WTC11 (cell line): Measurements from ENCODE around the gene ZNHIT3. TPM values are rescaled to one million over a fixed set of nuclear protein-coding genes. Genes with fewer than 3 reads are reported as not detected.
A peak's percentile ranks its signal among the peaks of the same experiment; 100 is the strongest.
"Not testable (repeated sequence)": the region's sequence is repeated elsewhere in the genome, so short reads cannot be mapped to it uniquely, and the experiment has no call there.

Experiments
- ATAC-seq: fragments of 200-7000 bp; cut with Tn5 transposase; 2 replicates; pipeline ENCODE4 v1.10.0; 2021; ENCODE audit warnings: mild to moderate bottlenecking, moderate library complexity
- CTCF ChIA-PET: fragments of 300-600 bp; sonication (Branson Sonifier 250); formaldehyde crosslinking; loops from one replicate; lab custom pipeline; 2021; ENCODE audit warnings: antibody characterized with exemption; lab: Charles Lee
- POLR2A ChIA-PET: fragments of 350-600 bp; sonication (Branson Sonifier 250); formaldehyde crosslinking; loops from one replicate; lab custom pipeline; 2021; ENCODE audit warnings: antibody characterized with exemption; lab: Charles Lee
- DNase-seq: peaks from one replicate; pipeline ENCODE4 v3.0.0; 2021; ENCODE audit warnings: low spot score
- H3K27ac Mint-ChIP-seq: 2 replicates; pipeline ENCODE4 v1.8.0; 2021; ENCODE audit warnings: mixed read lengths
- H3K27me3 Mint-ChIP-seq: 2 replicates; pipeline ENCODE4 v1.8.0; 2021; ENCODE audit warnings: low read depth, mild to moderate bottlenecking, moderate library complexity, mixed read lengths
- H3K36me3 Mint-ChIP-seq: 2 replicates; pipeline ENCODE4 v1.8.0; 2021; ENCODE audit warnings: mixed read lengths
- H3K4me1 Mint-ChIP-seq: 2 replicates; pipeline ENCODE4 v1.8.0; 2022; ENCODE audit warnings: mixed read lengths
- H3K4me3 Mint-ChIP-seq: 2 replicates; pipeline ENCODE4 v1.8.0; 2021; ENCODE audit warnings: mild to moderate bottlenecking, moderate library complexity, mixed read lengths
- H3K9me3 Mint-ChIP-seq: 2 replicates; pipeline ENCODE4 v1.8.0; 2021; ENCODE audit warnings: mixed read lengths
- FOXP1 ChIP-seq: sonication (generic); formaldehyde crosslinking; IDR thresholded peaks from 2 replicates; pipeline ENCODE4 v1.8.0; 2022; ENCODE audit warnings: missing genetic modification reagents, mild to moderate bottlenecking, moderate library complexity, borderline replicate concordance
- NFATC4 ChIP-seq: fragments of 250-450 bp; sonication (Bioruptor Pico); IDR thresholded peaks from 2 replicates; pipeline ENCODE4 v1.9.0; 2021; ENCODE audit warnings: mild to moderate bottlenecking
- NFYB ChIP-seq: sonication (generic); formaldehyde crosslinking; conservative IDR thresholded peaks from 2 replicates; pipeline ENCODE4 v1.8.0; 2022; ENCODE audit warnings: low read depth, missing genetic modification reagents
- NR3C1 ChIP-seq: sonication (generic); formaldehyde crosslinking; conservative IDR thresholded peaks from 2 replicates; pipeline ENCODE4 v1.8.1; 2023; ENCODE audit warnings: low read depth, mild to moderate bottlenecking, missing genetic modification reagents
- TEAD1 ChIP-seq: sonication (generic); formaldehyde crosslinking; IDR thresholded peaks from 2 replicates; pipeline ENCODE4 v1.8.0; 2022; ENCODE audit warnings: mild to moderate bottlenecking, missing genetic modification reagents
- TP53 ChIP-seq: sonication (generic); formaldehyde crosslinking; IDR thresholded peaks from 2 replicates; pipeline ENCODE4 v1.8.1; 2023; ENCODE audit warnings: mild to moderate bottlenecking, missing genetic modification reagents
- ZNF138 ChIP-seq: sonication (generic); formaldehyde crosslinking; conservative IDR thresholded peaks from 2 replicates; pipeline ENCODE4 v1.8.1; 2022; ENCODE audit warnings: mild to moderate bottlenecking, moderate library complexity, missing genetic modification reagents
- ZNF317 ChIP-seq: sonication (generic); formaldehyde crosslinking; IDR thresholded peaks from 2 replicates; pipeline ENCODE4 v1.8.1; 2023; ENCODE audit warnings: low read depth, mild to moderate bottlenecking, moderate library complexity, missing genetic modification reagents, borderline replicate concordance
- total RNA-seq: library from RNA; stranded (reverse); gene quantifications from 3 replicates; pipeline ENCODE4 v1.2.3, GENCODE V29; 2021
- TF ChIP-seq, protein P1 (sequence below): sonication (generic); formaldehyde crosslinking; IDR thresholded peaks from 2 replicates; pipeline ENCODE4 v1.8.1; 2023; ENCODE audit warnings: mild to moderate bottlenecking, moderate library complexity, missing genetic modification reagents
- TF ChIP-seq, protein P2 (sequence below): fragments of 250-450 bp; sonication (Bioruptor Pico); IDR thresholded peaks from 2 replicates; pipeline ENCODE4 v1.9.0; 2021; ENCODE audit warnings: moderate library complexity, mild to moderate bottlenecking, inconsistent platforms, borderline replicate concordance
- TF ChIP-seq, protein P3 (sequence below): sonication (generic); formaldehyde crosslinking; IDR thresholded peaks from 2 replicates; pipeline ENCODE4 v1.8.0; 2023; ENCODE audit warnings: missing genetic modification reagents, mild to moderate bottlenecking, borderline replicate concordance
- TF ChIP-seq, protein P4 (sequence below): sonication (generic); formaldehyde crosslinking; IDR thresholded peaks from 2 replicates; pipeline ENCODE4 v1.8.1; 2023; ENCODE audit warnings: mild to moderate bottlenecking, missing genetic modification reagents
- TF ChIP-seq, protein P5 (sequence below): fragments of 250-450 bp; sonication (Bioruptor Pico); IDR thresholded peaks from 2 replicates; pipeline ENCODE4 v1.9.0; 2021; ENCODE audit warnings: mild to moderate bottlenecking
- TF ChIP-seq, protein P6 (sequence below): sonication (generic); formaldehyde crosslinking; IDR thresholded peaks from 2 replicates; pipeline ENCODE4 v1.8.1; 2023; ENCODE audit warnings: mild to moderate bottlenecking, missing genetic modification reagents
- TF ChIP-seq, protein P7 (sequence below): sonication (generic); formaldehyde crosslinking; IDR thresholded peaks from 2 replicates; pipeline ENCODE4 v1.8.0; 2022; ENCODE audit warnings: mild to moderate bottlenecking, missing genetic modification reagents

The ZNHIT3 gene
- total RNA-seq, 1 experiment from 2014 or later, result 47.0 TPM

DNA sequence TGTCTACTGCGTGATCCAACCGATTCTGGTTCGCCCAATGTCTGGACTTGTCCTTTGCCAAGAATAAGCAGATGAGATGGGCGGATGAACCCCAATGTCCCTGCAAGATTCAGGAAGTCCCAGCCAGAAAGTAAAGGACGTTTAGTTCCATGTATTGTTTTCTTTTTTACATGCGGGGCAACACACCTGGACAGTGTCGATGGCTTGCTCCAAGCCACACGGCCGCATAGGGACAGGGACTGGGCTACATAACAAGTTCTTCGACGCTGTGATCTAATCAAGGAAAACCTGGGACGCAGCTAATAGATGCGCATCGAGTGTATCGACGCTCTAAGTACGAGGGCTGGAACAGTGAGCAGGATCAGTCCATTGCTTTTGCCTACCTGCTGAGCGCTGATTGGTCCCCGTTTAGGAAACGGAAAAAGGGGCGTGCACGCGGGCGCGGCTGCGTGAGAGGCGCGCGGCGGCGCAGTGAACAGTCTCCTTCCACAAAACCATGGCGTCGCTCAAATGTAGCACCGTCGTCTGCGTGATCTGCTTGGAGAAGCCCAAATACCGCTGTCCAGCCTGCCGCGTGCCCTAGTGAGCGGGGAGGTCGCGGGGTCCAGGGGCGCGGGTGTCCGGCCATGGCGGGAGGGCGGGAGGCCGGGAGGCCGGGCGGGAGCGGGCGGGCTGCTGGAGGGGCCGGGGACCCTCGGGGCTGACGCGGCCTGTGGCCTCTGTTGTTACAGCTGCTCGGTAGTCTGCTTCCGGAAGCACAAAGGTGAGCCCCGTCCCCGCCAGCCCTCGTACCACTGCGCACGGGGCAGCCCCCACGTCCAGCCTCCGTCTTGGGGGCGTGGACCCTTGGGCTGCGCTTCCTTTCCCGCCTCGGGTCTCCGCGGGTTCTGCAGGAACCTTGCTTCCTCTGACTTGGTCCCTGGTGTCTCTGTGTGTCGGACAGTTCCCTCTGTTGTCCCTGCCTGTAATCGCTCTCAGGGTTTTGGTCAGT lies at the start of gene ZNHIT3 (continued):
- no peak for TF ChIP-seq NR3C1
- TF ChIP-seq, protein P1, sequence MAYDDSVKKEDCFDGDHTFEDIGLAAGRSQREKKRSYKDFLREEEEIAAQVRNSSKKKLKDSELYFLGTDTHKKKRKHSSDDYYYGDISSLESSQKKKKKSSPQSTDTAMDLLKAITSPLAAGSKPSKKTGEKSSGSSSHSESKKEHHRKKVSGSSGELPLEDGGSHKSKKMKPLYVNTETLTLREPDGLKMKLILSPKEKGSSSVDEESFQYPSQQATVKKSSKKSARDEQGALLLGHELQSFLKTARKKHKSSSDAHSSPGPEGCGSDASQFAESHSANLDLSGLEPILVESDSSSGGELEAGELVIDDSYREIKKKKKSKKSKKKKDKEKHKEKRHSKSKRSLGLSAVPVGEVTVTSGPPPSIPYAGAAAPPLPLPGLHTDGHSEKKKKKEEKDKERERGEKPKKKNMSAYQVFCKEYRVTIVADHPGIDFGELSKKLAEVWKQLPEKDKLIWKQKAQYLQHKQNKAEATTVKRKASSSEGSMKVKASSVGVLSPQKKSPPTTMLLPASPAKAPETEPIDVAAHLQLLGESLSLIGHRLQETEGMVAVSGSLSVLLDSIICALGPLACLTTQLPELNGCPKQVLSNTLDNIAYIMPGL, result peak; percentile 83; the same call in 1 of the 2 replicates
- TF ChIP-seq, protein P2, sequence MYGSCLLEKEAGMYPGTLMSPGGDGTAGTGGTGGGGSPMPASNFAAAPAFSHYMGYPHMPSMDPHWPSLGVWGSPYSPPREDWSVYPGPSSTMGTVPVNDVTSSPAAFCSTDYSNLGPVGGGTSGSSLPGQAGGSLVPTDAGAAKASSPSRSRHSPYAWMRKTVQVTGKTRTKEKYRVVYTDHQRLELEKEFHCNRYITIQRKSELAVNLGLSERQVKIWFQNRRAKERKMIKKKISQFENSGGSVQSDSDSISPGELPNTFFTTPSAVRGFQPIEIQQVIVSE (CRISPR knock-in tag), result no peak
- TF ChIP-seq, protein P3, sequence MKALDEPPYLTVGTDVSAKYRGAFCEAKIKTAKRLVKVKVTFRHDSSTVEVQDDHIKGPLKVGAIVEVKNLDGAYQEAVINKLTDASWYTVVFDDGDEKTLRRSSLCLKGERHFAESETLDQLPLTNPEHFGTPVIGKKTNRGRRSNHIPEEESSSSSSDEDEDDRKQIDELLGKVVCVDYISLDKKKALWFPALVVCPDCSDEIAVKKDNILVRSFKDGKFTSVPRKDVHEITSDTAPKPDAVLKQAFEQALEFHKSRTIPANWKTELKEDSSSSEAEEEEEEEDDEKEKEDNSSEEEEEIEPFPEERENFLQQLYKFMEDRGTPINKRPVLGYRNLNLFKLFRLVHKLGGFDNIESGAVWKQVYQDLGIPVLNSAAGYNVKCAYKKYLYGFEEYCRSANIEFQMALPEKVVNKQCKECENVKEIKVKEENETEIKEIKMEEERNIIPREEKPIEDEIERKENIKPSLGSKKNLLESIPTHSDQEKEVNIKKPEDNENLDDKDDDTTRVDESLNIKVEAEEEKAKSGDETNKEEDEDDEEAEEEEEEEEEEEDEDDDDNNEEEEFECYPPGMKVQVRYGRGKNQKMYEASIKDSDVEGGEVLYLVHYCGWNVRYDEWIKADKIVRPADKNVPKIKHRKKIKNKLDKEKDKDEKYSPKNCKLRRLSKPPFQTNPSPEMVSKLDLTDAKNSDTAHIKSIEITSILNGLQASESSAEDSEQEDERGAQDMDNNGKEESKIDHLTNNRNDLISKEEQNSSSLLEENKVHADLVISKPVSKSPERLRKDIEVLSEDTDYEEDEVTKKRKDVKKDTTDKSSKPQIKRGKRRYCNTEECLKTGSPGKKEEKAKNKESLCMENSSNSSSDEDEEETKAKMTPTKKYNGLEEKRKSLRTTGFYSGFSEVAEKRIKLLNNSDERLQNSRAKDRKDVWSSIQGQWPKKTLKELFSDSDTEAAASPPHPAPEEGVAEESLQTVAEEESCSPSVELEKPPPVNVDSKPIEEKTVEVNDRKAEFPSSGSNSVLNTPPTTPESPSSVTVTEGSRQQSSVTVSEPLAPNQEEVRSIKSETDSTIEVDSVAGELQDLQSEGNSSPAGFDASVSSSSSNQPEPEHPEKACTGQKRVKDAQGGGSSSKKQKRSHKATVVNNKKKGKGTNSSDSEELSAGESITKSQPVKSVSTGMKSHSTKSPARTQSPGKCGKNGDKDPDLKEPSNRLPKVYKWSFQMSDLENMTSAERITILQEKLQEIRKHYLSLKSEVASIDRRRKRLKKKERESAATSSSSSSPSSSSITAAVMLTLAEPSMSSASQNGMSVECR (CRISPR knock-in tag), result peak; percentile 49; the same call in 1 of the 2 replicates

DNA sequence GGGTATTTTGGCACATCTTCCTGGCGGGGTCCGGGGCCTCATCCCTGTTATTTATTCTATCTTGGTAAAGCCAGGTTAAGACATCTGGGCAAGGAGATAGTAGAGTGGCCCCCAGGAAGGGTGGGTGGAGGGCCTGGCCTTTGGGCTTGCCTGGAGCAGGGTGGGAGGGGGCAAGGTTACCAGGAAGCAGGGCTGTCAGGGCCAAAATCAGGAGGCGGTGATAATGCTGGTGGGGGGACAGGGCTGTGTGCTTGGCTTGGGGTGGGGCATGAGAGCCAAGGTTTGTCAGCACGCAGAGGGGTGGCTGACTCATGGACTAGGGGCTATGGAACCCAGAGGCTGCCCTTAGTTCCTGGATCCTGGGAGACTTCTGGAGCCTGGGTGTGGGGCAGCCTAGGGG lies 44.7 kb upstream of the ZNHIT3 start:
- POLR2A ChIA-PET, H3K27me3 Mint-ChIP-seq, ATAC-seq, H3K4me1 Mint-ChIP-seq, CTCF ChIA-PET, H3K36me3 Mint-ChIP-seq, H3K9me3 Mint-ChIP-seq, H3K4me3 Mint-ChIP-seq, DNase-seq, H3K27ac Mint-ChIP-seq: not testable (repeated sequence)

DNA sequence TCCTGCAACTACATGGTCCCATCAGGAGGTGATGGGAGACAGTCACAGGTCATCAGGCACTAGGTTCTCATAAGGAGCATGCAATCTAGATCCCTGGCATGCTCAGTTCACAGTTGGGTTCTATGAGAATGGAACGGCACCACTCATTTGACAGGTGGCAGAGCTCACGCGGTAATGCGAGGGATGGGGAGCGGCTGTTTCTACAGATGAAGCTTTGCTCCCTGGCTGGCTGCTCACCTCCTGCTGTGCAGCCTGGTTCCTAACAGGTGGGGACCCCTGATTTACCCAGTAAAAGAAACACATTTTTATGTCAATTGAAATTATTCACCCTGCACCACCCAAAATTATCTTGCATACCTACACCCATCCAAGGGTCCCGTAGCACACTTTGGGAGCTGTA lies 42.7 kb upstream of the ZNHIT3 start:
- DNase-seq, result no peak
- Mint-ChIP-seq H3K27me3 (no peaks in the 10 kb centered on the region), H3K9me3 (no peaks in the 10 kb centered on the region), H3K4me3 (no peak overlapping the region), H3K4me1 (no peaks in the 10 kb centered on the region), H3K36me3 (no peaks in the 10 kb centered on the region), H3K27ac (no peak overlapping the region)
- no peak for ATAC-seq
- CTCF ChIA-PET, result no interaction called here
- POLR2A ChIA-PET, result no interaction called here
- TF ChIP-seq, protein P4, sequence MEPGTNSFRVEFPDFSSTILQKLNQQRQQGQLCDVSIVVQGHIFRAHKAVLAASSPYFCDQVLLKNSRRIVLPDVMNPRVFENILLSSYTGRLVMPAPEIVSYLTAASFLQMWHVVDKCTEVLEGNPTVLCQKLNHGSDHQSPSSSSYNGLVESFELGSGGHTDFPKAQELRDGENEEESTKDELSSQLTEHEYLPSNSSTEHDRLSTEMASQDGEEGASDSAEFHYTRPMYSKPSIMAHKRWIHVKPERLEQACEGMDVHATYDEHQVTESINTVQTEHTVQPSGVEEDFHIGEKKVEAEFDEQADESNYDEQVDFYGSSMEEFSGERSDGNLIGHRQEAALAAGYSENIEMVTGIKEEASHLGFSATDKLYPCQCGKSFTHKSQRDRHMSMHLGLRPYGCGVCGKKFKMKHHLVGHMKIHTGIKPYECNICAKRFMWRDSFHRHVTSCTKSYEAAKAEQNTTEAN (CRISPR knock-in tag), result no peak
- TF ChIP-seq, protein P3 (CRISPR knock-in tag), result no peak
- TF ChIP-seq, protein P5, sequence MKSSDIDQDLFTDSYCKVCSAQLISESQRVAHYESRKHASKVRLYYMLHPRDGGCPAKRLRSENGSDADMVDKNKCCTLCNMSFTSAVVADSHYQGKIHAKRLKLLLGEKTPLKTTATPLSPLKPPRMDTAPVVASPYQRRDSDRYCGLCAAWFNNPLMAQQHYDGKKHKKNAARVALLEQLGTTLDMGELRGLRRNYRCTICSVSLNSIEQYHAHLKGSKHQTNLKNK (CRISPR knock-in tag), result no peak
- TF ChIP-seq FOXP1 (no peak), ZNF317 (CRISPR knock-in tag) (no peak), ZNF138 (no peak), TP53 (CRISPR knock-in tag) (no peak), TEAD1 (CRISPR knock-in tag) (no peak), NFATC4 (no peak), NFYB (CRISPR knock-in tag) (no peak)
- TF ChIP-seq, protein P6, sequence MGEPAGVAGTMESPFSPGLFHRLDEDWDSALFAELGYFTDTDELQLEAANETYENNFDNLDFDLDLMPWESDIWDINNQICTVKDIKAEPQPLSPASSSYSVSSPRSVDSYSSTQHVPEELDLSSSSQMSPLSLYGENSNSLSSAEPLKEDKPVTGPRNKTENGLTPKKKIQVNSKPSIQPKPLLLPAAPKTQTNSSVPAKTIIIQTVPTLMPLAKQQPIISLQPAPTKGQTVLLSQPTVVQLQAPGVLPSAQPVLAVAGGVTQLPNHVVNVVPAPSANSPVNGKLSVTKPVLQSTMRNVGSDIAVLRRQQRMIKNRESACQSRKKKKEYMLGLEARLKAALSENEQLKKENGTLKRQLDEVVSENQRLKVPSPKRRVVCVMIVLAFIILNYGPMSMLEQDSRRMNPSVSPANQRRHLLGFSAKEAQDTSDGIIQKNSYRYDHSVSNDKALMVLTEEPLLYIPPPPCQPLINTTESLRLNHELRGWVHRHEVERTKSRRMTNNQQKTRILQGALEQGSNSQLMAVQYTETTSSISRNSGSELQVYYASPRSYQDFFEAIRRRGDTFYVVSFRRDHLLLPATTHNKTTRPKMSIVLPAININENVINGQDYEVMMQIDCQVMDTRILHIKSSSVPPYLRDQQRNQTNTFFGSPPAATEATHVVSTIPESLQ (CRISPR knock-in tag), result no peak
- TF ChIP-seq, protein P7, sequence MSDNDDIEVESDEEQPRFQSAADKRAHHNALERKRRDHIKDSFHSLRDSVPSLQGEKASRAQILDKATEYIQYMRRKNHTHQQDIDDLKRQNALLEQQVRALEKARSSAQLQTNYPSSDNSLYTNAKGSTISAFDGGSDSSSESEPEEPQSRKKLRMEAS (CRISPR knock-in tag), result no peak
